ENCODE measurements around the gene OR4K17. TPM values are rescaled to one million over a fixed set of nuclear protein-coding genes. Genes with fewer than 3 reads are reported as not detected.

Gene OR4K17
- total RNA-seq, 2 experiments from 2014 or later, result not detected

Other genes starting within 250 kb of the OR4K17 start
- gene OR4K2, start 235.6 kb upstream of the OR4K17 start, total RNA-seq, result not detected
- gene OR4K5, start 190.1 kb upstream of the OR4K17 start, total RNA-seq, result not detected
- gene OR4K1, start 179.8 kb upstream of the OR4K17 start, total RNA-seq, result not detected
- gene OR4K15, start 135.1 kb upstream of the OR4K17 start, total RNA-seq, result not detected
- gene OR4Q2, start 108.6 kb upstream of the OR4K17 start, total RNA-seq, result not detected
- not detected for gene OR4K14, start 91.4 kb upstream of the OR4K17 start, total RNA-seq
- gene OR4K13, start 74.7 kb upstream of the OR4K17 start, total RNA-seq, result not detected
- gene OR4L1, start 50.7 kb upstream of the OR4K17 start, total RNA-seq, result not detected
- not detected for gene OR4N5, start 28.1 kb downstream of the OR4K17 start, total RNA-seq
- not detected for gene OR11G2, start 80.2 kb downstream of the OR4K17 start, total RNA-seq
- gene OR11H6, start 113.0 kb downstream of the OR4K17 start, total RNA-seq, result not detected
- gene OR11H7, start 118.2 kb downstream of the OR4K17 start, total RNA-seq, result not detected
- gene OR11H4, start 128.5 kb downstream of the OR4K17 start, total RNA-seq, result not detected
- 10 to 100 TPM; 20.5 to 21.2 TPM for gene TTC5, start 195.2 kb downstream of the OR4K17 start, total RNA-seq
- gene CCNB1IP1, start 222.5 kb downstream of the OR4K17 start, total RNA-seq, result 10 to 100 TPM; 39.3 to 43.4 TPM
- gene PARP2, start 232.9 kb downstream of the OR4K17 start, total RNA-seq, result 10 to 100 TPM; 27.1 to 28.7 TPM

Measured in activated CD4-positive, alpha-beta memory T cell treated with anti-CD3 and anti-CD28 coated beads, Interleukin-2, amount 10 ng/mL, durations not matched to agents 7 days and 5 days (primary cell).